ENCODE data around the gene ABTB2.

ABTB2 gene

DNA sequence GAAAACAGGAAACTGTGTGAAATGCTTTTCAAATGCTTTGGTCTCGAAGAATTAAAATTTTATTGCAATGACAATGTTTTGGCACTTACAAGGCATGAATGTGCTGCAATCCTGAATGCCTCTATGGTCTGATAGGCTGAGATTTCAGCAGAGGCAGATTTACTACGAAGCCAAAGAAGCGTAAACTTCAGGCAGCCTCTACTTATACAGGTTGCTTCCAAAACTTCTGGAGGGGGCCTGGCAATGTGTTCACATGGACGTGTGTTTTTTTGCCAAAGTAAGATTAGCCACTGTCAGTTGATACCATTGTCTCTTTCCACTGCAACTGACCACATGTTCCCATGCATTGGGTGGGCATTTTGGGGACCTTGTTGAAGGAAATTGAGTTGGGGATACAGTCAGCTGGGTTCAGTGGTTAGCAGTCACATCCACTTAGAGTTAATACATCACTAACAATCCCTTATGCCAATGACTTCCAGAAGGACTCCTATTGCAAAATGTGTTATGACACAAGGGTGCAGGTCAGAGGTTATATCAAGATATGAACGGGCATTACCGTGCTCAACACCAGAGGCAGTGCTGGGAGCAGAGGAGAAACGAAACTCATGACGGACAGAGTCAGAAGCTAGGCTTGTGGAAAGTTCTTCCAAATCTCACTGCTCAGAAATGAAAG is 48.8 kb downstream of the ABTB2 start:
- TF ChIP-seq, protein P1, sequence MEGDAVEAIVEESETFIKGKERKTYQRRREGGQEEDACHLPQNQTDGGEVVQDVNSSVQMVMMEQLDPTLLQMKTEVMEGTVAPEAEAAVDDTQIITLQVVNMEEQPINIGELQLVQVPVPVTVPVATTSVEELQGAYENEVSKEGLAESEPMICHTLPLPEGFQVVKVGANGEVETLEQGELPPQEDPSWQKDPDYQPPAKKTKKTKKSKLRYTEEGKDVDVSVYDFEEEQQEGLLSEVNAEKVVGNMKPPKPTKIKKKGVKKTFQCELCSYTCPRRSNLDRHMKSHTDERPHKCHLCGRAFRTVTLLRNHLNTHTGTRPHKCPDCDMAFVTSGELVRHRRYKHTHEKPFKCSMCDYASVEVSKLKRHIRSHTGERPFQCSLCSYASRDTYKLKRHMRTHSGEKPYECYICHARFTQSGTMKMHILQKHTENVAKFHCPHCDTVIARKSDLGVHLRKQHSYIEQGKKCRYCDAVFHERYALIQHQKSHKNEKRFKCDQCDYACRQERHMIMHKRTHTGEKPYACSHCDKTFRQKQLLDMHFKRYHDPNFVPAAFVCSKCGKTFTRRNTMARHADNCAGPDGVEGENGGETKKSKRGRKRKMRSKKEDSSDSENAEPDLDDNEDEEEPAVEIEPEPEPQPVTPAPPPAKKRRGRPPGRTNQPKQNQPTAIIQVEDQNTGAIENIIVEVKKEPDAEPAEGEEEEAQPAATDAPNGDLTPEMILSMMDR (IDR thresholded peaks at IDR 0.05; ENCODE audit: low read depth, low read length) = no peak
- no peak for DNase-seq (ENCODE audit: extremely low read depth, low read depth)

DNA sequence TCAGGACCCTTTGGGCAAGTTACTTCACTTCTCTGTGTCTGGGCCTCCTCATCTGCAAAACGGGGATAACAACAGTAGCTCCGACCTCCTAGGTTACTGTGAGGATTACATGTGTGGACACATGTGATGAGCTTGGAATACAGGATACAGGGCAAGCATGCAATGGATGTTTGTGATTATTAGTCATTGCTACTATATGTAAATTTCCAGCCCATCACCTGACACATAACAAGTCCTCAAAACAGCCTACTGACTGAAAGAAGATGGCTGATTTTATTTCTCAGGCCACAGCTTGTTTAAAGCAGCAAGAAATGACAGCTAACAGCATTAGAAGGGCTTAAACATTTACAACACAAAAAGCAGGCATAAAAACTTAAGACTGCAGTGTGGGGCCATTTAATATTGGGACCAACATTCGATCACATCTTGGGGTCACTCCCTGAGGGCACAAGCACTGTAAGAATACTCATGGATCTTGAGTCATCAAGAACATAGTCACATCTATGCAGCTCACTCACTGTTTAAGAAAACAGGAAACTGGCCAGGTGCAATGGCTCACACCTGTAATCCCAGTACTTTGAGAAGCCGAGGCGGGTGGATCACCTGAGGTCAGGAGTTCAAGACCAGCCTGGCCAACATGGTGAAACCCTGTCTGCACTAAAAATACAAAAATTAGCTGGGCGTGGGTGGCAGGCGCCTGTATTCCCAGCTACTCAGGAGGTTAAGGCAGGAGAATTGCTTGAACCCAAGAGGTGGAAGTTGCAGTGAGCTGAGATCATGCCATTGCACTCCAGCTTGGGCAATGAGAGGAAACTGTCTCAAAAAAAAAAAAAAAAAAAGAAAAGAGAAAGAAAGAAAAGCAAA is 49.5 kb downstream of the ABTB2 start:
- TF ChIP-seq, protein P1 (IDR thresholded peaks at IDR 0.05; ENCODE audit: low read depth, low read length) = no peak
- DNase-seq (ENCODE audit: extremely low read depth, low read depth) = no peak

DNA sequence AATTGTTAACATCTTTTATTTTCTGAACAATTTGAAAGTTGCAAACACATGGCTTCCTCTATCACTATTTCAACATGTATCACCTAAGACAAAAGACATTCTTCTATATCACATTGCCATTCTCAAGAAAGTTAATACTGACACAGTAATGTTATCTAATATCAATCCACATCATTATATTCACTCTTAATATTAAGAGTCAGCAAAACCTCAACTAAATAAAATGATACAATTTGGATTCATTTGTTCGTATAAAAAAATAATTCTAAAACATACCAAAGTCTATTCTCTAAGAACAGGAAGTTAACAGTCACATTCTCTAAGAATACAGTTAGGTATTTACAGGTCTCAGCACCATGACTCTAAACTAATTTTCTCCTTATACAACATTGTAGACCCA is 52.0 kb downstream of the ABTB2 start:
- DNase-seq (ENCODE audit: extremely low read depth, low read depth) = no peak
- TF ChIP-seq, protein P1 (IDR thresholded peaks at IDR 0.05; ENCODE audit: low read depth, low read length) = no peak

DNA sequence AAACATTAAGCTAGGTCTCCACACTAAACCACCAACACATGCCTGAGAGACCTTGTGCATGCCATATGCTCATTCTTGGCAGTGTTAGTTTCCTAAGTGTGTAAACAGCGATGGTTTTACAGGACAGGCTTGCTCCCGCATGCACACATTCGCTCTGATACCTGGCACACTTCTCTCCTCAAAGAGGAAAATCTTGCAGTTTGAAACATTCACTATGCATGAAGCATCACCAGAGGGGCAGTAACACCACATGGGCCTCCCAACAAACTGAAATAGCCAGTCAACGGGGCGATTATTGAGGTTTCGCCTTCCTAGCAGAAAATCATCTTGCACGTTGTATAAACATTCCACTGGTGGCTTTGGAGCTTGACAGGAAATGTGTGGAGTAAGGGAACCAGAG is 52.6 kb downstream of the ABTB2 start:
- TF ChIP-seq, protein P1 (IDR thresholded peaks at IDR 0.05; ENCODE audit: low read depth, low read length) = no peak
- DNase-seq (ENCODE audit: extremely low read depth, low read depth) = no peak

DNA sequence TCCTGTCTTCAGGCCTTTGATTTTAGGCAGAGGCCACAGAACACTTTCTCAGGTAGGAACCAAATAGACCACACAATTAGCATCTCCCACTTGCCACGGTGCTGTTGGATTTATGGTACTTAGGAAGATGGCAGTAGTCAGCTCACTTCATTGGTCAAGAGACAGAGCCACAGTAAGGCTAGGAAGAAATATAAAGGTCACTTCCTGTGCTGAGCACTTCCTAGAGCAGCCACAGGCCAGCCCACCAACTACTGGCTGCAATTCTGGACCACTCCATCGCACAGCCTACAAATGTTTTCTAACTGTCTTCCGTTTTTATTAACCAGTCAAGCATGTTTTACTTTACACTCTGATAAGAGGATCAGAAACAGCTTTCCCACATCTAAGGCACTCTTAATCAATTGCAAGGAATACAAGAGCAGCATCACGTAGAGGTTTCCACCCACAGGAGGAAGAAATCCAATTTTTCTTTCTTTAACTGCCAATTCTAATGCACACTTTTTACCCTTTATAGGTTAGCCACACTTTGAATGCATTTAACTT is 54.7 kb downstream of the ABTB2 start:
- no peak for DNase-seq (ENCODE audit: extremely low read depth, low read depth)
- TF ChIP-seq, protein P1 (IDR thresholded peaks at IDR 0.05; ENCODE audit: low read depth, low read length) = no peak

DNA sequence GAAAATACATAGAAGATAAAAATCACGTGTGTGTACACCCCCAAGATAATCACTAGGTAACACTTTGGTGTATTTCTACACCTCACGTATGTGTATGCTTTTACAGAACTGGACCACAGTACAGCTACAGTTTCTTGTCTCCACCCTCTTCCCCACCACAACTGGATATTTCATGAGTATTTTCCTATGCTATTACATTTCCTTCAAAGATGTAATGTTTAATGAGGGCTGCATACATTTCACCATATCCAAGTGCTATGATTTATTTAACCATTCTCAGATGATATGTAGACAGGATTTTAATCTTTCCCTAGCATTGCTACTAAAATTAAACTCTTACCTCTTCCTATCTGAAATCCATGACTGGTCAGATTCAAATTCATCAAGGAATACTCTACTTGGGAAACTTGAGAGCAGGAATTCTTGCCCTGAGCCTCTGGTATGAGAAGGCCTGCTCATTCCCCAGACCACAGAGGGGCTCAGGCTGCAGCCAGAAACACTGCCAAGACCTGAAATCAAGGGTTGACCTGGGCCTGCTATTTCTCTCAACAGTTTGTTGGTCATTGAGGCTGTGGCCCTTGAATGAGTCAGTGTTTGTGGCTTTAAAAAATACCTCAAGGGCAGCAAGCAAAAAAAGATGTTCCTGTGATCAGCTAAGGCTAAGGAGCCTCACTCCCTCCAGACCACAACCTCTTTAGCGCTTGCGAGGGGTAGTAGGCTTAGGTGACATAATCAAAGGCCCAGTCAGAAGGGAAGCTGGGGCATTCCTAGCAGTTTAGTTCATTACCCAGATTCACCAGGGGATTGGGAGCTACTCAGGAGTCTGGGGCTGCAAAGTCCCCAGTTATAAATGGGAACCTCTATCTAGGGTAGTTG is 55.5 kb downstream of the ABTB2 start:
- peak; percentile 95 for DNase-seq (ENCODE audit: extremely low read depth, low read depth)

More for the DNA sequence above, 55.5 kb downstream of the ABTB2 start:
- TF ChIP-seq, protein P1 (IDR thresholded peaks at IDR 0.05; ENCODE audit: low read depth, low read length) = no peak

Measured in AG09319 (cell line).